Measurements from ENCODE around the gene HES1.

Gene HES1

DNA sequence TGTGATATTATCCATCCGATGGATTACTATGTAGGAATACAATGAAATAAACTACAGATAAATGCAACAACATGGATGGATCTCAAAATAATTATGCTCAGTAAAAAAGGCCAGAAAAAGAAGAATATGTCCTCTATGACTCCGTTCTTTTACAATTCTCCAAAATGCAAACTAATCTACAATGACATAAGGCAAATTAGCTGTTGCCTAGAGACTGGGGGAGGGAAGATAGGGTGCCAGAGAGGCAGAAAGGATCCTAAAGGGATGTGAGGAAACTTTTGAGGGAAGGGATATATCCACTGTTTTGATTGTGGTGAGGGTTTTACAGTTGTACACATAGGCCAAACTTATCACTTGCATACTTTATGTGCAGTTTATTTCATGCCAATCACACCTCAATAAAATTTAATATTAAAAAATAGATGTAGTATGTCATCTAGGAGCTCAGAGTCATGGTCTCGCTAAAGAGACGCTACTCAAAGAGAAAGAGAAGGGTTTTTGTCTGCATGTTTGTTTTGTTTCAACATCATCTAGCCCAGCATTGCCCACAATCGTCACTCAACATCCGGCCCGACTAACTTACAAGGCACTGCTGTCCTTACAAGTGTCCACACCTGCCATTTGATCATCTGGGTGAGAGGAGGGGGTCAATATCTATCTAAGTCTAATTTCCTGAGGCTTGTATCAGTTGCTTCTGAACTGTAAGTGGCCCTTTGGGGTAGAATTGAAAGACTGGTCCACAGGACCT, 29.5 kb downstream of the HES1 start:
- no peak overlapping the region for H3K27ac ChIP-seq (ENCODE audit: insufficient read depth, low read length, poor library complexity, severe bottlenecking)
- H3K36me3 ChIP-seq (ENCODE audit: control insufficient read depth, insufficient read depth, low read length), result no peaks in the 10 kb centered on the region
- H3K4me3 ChIP-seq (ENCODE audit: insufficient read depth, low read depth, low read length, poor library complexity, severe bottlenecking), result no peak overlapping the region
- H3K27me3 ChIP-seq (replicated peaks; ENCODE audit: control insufficient read depth, insufficient read depth, low read length, poor library complexity, severe bottlenecking), result peaks cover 4% of the 10 kb centered on the region
- no peak for DNase-seq
- H3K4me1 ChIP-seq (ENCODE audit: control insufficient read depth, insufficient read depth, low read length, poor library complexity, severe bottlenecking), result no peaks in the 10 kb centered on the region
- no peaks in the 10 kb centered on the region for H3K9me3 ChIP-seq (ENCODE audit: control insufficient read depth, low read length)

- DNase-seq, result no peak
- Histone ChIP-seq H3K27me3 (replicated peaks; ENCODE audit: control insufficient read depth, insufficient read depth, low read length, poor library complexity, severe bottlenecking) (peaks cover 4% of the 10 kb centered on the region), H3K27ac (ENCODE audit: insufficient read depth, low read length, poor library complexity, severe bottlenecking) (no peak overlapping the region), H3K9me3 (ENCODE audit: control insufficient read depth, low read length) (no peaks in the 10 kb centered on the region), H3K4me3 (ENCODE audit: insufficient read depth, low read depth, low read length, poor library complexity, severe bottlenecking) (no peak overlapping the region), H3K36me3 (ENCODE audit: control insufficient read depth, insufficient read depth, low read length) (no peaks in the 10 kb centered on the region), H3K4me1 (ENCODE audit: control insufficient read depth, insufficient read depth, low read length, poor library complexity, severe bottlenecking) (no peaks in the 10 kb centered on the region)
Measured at GRCh38 chr3:194166682-194167479, 30.9 kb downstream of the HES1 start.

GRCh38 chr3:194167480-194168282, 31.7 kb downstream of the HES1 start:
- H3K9me3 ChIP-seq (ENCODE audit: control insufficient read depth, low read length), result no peaks in the 10 kb centered on the region
- H3K4me3 ChIP-seq (ENCODE audit: insufficient read depth, low read depth, low read length, poor library complexity, severe bottlenecking), result no peak overlapping the region

DNA sequence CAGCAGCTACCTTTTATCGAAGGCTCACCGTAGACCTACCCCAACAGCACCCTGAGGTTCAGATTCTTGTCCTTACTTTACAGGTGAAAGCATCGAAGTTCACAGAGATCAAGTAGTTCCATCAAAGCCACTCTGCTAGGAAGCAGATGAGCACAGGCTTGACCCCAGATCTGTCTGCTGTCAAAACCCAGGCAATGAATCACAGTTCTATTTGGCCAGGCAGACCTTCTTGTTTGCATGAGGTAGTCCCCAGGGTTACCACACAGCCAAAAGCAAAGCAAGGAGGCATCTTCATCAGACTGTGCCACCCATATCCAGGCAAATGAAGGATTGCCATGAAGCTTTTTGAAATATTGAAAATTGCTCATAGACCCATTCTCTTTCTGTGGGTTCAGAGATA, 33.0 kb downstream of the HES1 start:
- H3K9me3 ChIP-seq (ENCODE audit: control insufficient read depth, low read length), result no peaks in the 10 kb centered on the region
- peaks cover 4% of the 10 kb centered on the region for H3K27me3 ChIP-seq (replicated peaks; ENCODE audit: control insufficient read depth, insufficient read depth, low read length, poor library complexity, severe bottlenecking)
- H3K4me3 ChIP-seq (ENCODE audit: insufficient read depth, low read depth, low read length, poor library complexity, severe bottlenecking), result no peak overlapping the region
- H3K4me1 ChIP-seq (ENCODE audit: control insufficient read depth, insufficient read depth, low read length, poor library complexity, severe bottlenecking), result no peaks in the 10 kb centered on the region
- DNase-seq, result no peak
- H3K36me3 ChIP-seq (ENCODE audit: control insufficient read depth, insufficient read depth, low read length), result no peaks in the 10 kb centered on the region
- no peak overlapping the region for H3K27ac ChIP-seq (ENCODE audit: insufficient read depth, low read length, poor library complexity, severe bottlenecking)

More at GRCh38 chr3:194167480-194168282, 31.7 kb downstream of the HES1 start:
- Histone ChIP-seq H3K27me3 (replicated peaks; ENCODE audit: control insufficient read depth, insufficient read depth, low read length, poor library complexity, severe bottlenecking) (peaks cover 4% of the 10 kb centered on the region), H3K27ac (ENCODE audit: insufficient read depth, low read length, poor library complexity, severe bottlenecking) (no peak overlapping the region), H3K36me3 (ENCODE audit: control insufficient read depth, insufficient read depth, low read length) (no peaks in the 10 kb centered on the region), H3K4me1 (ENCODE audit: control insufficient read depth, insufficient read depth, low read length, poor library complexity, severe bottlenecking) (no peaks in the 10 kb centered on the region)
- DNase-seq, result no peak

DNA sequence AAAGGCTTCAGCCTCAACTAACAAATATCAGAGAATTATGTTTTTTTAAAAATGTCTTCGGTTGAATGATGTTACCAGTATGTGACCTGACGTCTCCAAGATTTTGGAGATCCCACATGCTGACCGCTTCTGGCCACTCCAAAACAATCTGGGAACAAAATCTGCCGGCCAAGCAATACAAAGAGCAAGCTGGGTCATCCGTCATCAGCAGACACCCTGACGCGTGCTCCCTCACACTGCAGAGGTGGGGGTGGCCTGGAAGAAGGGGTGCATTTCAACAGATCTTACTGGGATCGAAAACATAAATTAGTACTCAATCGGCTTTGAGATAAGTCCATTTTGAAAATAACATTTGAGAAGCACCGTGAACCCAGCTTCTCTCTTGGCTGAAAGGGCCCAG, 33.6 kb downstream of the HES1 start:
- H3K27ac ChIP-seq (ENCODE audit: insufficient read depth, low read length, poor library complexity, severe bottlenecking), result no peak overlapping the region
- H3K4me1 ChIP-seq (ENCODE audit: control insufficient read depth, insufficient read depth, low read length, poor library complexity, severe bottlenecking), result no peaks in the 10 kb centered on the region
- H3K36me3 ChIP-seq (ENCODE audit: control insufficient read depth, insufficient read depth, low read length), result no peaks in the 10 kb centered on the region
- DNase-seq, result no peak
- no peak overlapping the region for H3K4me3 ChIP-seq (ENCODE audit: insufficient read depth, low read depth, low read length, poor library complexity, severe bottlenecking)
- H3K9me3 ChIP-seq (ENCODE audit: control insufficient read depth, low read length), result no peaks in the 10 kb centered on the region
- H3K27me3 ChIP-seq (replicated peaks; ENCODE audit: control insufficient read depth, insufficient read depth, low read length, poor library complexity, severe bottlenecking), result peaks cover 8% of the 10 kb centered on the region

DNA sequence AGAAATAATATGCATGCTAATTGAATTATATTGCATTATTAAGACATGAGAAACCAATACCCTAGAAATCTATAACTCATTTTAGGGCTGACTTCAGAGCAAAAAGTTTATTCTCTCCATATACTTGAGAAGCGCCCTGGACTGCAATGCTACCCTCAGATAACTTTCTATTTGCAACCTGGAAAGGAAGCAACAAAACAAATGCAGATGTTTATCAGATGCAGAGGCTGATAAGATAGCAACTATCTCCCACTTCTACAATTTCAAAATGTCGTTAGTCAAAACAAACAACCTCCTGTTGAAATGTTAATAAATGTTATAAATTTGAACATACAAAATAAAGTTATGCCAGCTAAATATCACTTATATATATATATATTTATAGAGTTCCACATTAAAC, 34.8 kb downstream of the HES1 start:
- Histone ChIP-seq H3K36me3 (ENCODE audit: control insufficient read depth, insufficient read depth, low read length) (no peaks in the 10 kb centered on the region), H3K27me3 (replicated peaks; ENCODE audit: control insufficient read depth, insufficient read depth, low read length, poor library complexity, severe bottlenecking) (peaks cover 8% of the 10 kb centered on the region), H3K9me3 (ENCODE audit: control insufficient read depth, low read length) (no peaks in the 10 kb centered on the region), H3K27ac (ENCODE audit: insufficient read depth, low read length, poor library complexity, severe bottlenecking) (no peak overlapping the region), H3K4me3 (ENCODE audit: insufficient read depth, low read depth, low read length, poor library complexity, severe bottlenecking) (no peak overlapping the region), H3K4me1 (ENCODE audit: control insufficient read depth, insufficient read depth, low read length, poor library complexity, severe bottlenecking) (no peaks in the 10 kb centered on the region)
- no peak for DNase-seq

GRCh38 chr3:194174406-194174805, 38.5 kb downstream of the HES1 start:
- H3K9me3 ChIP-seq (ENCODE audit: control insufficient read depth, low read length), result no peaks in the 10 kb centered on the region
- DNase-seq, result no peak
- H3K36me3 ChIP-seq (ENCODE audit: control insufficient read depth, insufficient read depth, low read length), result no peaks in the 10 kb centered on the region
- no peak overlapping the region for H3K4me3 ChIP-seq (ENCODE audit: insufficient read depth, low read depth, low read length, poor library complexity, severe bottlenecking)
- H3K27me3 ChIP-seq (replicated peaks; ENCODE audit: control insufficient read depth, insufficient read depth, low read length, poor library complexity, severe bottlenecking), result peaks cover 3% of the 10 kb centered on the region
- H3K4me1 ChIP-seq (ENCODE audit: control insufficient read depth, insufficient read depth, low read length, poor library complexity, severe bottlenecking), result no peaks in the 10 kb centered on the region
- no peak overlapping the region for H3K27ac ChIP-seq (ENCODE audit: insufficient read depth, low read length, poor library complexity, severe bottlenecking)

DNA sequence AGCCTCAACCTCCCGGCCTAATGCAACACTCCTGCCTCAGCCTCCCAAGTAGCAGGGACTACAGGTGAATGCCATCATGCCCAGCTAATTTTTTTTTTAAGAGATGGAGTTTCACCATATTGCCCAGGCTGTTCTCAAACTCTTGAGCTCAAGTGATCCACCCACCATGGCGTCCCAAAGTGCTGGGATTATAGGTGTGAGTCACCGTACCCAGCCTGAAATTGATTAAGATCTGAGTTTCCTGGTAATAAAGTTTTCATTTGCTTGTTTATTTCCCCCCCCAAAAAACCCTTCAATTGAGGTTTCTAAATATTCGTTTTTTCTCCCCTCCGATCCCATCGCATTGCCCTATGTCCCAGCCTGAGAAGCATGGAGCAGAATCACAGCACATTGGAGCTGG, 39.0 kb downstream of the HES1 start:
- no peak for DNase-seq
- no peak overlapping the region for H3K27ac ChIP-seq (ENCODE audit: insufficient read depth, low read length, poor library complexity, severe bottlenecking)
- no peaks in the 10 kb centered on the region for H3K36me3 ChIP-seq (ENCODE audit: control insufficient read depth, insufficient read depth, low read length)
- H3K27me3 ChIP-seq (replicated peaks; ENCODE audit: control insufficient read depth, insufficient read depth, low read length, poor library complexity, severe bottlenecking), result peaks cover 3% of the 10 kb centered on the region
- no peak overlapping the region for H3K4me3 ChIP-seq (ENCODE audit: insufficient read depth, low read depth, low read length, poor library complexity, severe bottlenecking)
- no peaks in the 10 kb centered on the region for H3K9me3 ChIP-seq (ENCODE audit: control insufficient read depth, low read length)
- no peaks in the 10 kb centered on the region for H3K4me1 ChIP-seq (ENCODE audit: control insufficient read depth, insufficient read depth, low read length, poor library complexity, severe bottlenecking)

GRCh38 chr3:194176274-194176991, 40.5 kb downstream of the HES1 start:
- peaks cover 3% of the 10 kb centered on the region for H3K27me3 ChIP-seq (replicated peaks; ENCODE audit: control insufficient read depth, insufficient read depth, low read length, poor library complexity, severe bottlenecking)
- no peaks in the 10 kb centered on the region for H3K9me3 ChIP-seq (ENCODE audit: control insufficient read depth, low read length)
- H3K27ac ChIP-seq (ENCODE audit: insufficient read depth, low read length, poor library complexity, severe bottlenecking), result no peak overlapping the region
- no peak for DNase-seq
- H3K4me3 ChIP-seq (ENCODE audit: insufficient read depth, low read depth, low read length, poor library complexity, severe bottlenecking), result no peak overlapping the region
- no peaks in the 10 kb centered on the region for H3K36me3 ChIP-seq (ENCODE audit: control insufficient read depth, insufficient read depth, low read length)
- no peaks in the 10 kb centered on the region for H3K4me1 ChIP-seq (ENCODE audit: control insufficient read depth, insufficient read depth, low read length, poor library complexity, severe bottlenecking)

Measured in effector memory CD4-positive, alpha-beta T cell (primary cell).